A549 (cell line): Measurements from ENCODE around the gene DDX56.

Source experiments
- BHLHE40 ChIP-seq: IDR thresholded peaks from 2 replicates; pipeline ENCODE4 v1.6.1; 2012; ENCODE audit warnings: low read depth, low read length, inconsistent platforms
- CBX8 ChIP-seq: fragments of 200-600 bp; sonication (generic); IDR thresholded peaks from 2 replicates; pipeline ENCODE4 v1.6.1; 2016
- CHD2 ChIP-seq: fragments of 150-350 bp; IDR thresholded peaks from 2 replicates; pipeline ENCODE4 v1.6.1; 2014; ENCODE audit warnings: low read length; ENCODE audit not compliant: partially characterized antibody
- CHD4 ChIP-seq: fragments of 200-600 bp; sonication (generic); IDR thresholded peaks from 2 replicates; pipeline ENCODE4 v1.6.1; 2016; ENCODE audit warnings: antibody characterized with exemption, mild to moderate bottlenecking, borderline replicate concordance
- CTCF ChIP-seq: fragments of >200 bp; sonication (Bioruptor Twin); formaldehyde crosslinking; IDR thresholded peaks from 3 replicates; pipeline ENCODE4 v1.5.1; 2016
- EP300 ChIP-seq, 2 experiments: fragments of >200 bp; sonication (Bioruptor Twin); formaldehyde crosslinking; IDR thresholded peaks; 2 replicates in 1 of 2; 3 replicates in 1 of 2; pipeline ENCODE4 v1.6.1; 2016 to 2017
- ESRRA ChIP-seq: fragments of 150-350 bp; IDR thresholded peaks from 2 replicates; pipeline ENCODE4 v1.6.1; 2014; ENCODE audit warnings: mild to moderate bottlenecking, low read length, borderline replicate concordance
- FOSB ChIP-seq: fragments of 250-450 bp; sonication (Bioruptor Pico); IDR thresholded peaks from 2 replicates; pipeline ENCODE4 v1.5.0; 2020; ENCODE audit warnings: mild to moderate bottlenecking, moderate library complexity
- HDAC2 ChIP-seq: fragments of 200-600 bp; sonication (generic); IDR thresholded peaks from 2 replicates; pipeline ENCODE4 v1.6.1; 2016
- MAX ChIP-seq: IDR thresholded peaks from 2 replicates; pipeline ENCODE4 v1.6.1; 2012
- MYC ChIP-seq: IDR thresholded peaks from 2 replicates; pipeline ENCODE4 v1.6.1; 2012; ENCODE audit warnings: mild to moderate bottlenecking, inconsistent platforms, low read length, improper control_type of control experiment, borderline replicate concordance
- POLR2A ChIP-seq: IDR thresholded peaks from 2 replicates; pipeline ENCODE4 v1.6.1; 2012; ENCODE audit warnings: mild to moderate bottlenecking, low read length
- REST ChIP-seq: fragments of 200-600 bp; sonication (generic); IDR thresholded peaks from 2 replicates; pipeline ENCODE4 v1.6.1; 2016; ENCODE audit warnings: antibody characterized with exemption, mild to moderate bottlenecking, moderate library complexity
- RNF2 ChIP-seq: fragments of 200-600 bp; sonication (generic); IDR thresholded peaks from 2 replicates; pipeline ENCODE4 v1.6.1; 2016; ENCODE audit warnings: low read depth, mild to moderate bottlenecking, antibody characterized with exemption, moderate library complexity, borderline replicate concordance

GRCh38 chr7:44557485-44557884 is 16.2 kb downstream of the DDX56 start:
- no peak for TF ChIP-seq EP300 (IDR thresholded peaks at IDR 0.05)
- TF ChIP-seq RNF2: no peak
- no peak for TF ChIP-seq FOSB (CRISPR knock-in tag)
- TF ChIP-seq MYC: no peak
- no peak for TF ChIP-seq CTCF
- TF ChIP-seq HDAC2: no peak
- TF ChIP-seq CHD2: no peak
- TF ChIP-seq POLR2A: no peak
- TF ChIP-seq REST: no peak
- TF ChIP-seq CHD4: no peak
- no peak for TF ChIP-seq MAX
- TF ChIP-seq CBX8: no peak
- no peak for TF ChIP-seq BHLHE40
- no peak for TF ChIP-seq ESRRA
